ENCODE results near the gene EXOC2. TPM values are rescaled to one million over a fixed set of nuclear protein-coding genes. Genes with fewer than 3 reads are reported as not detected.

Gene EXOC2
- polyA plus RNA-seq, 1 donor (not counting 4 experiments of a cell fraction or from before 2014, with no cell fraction given), result 28.4 TPM

DNA sequence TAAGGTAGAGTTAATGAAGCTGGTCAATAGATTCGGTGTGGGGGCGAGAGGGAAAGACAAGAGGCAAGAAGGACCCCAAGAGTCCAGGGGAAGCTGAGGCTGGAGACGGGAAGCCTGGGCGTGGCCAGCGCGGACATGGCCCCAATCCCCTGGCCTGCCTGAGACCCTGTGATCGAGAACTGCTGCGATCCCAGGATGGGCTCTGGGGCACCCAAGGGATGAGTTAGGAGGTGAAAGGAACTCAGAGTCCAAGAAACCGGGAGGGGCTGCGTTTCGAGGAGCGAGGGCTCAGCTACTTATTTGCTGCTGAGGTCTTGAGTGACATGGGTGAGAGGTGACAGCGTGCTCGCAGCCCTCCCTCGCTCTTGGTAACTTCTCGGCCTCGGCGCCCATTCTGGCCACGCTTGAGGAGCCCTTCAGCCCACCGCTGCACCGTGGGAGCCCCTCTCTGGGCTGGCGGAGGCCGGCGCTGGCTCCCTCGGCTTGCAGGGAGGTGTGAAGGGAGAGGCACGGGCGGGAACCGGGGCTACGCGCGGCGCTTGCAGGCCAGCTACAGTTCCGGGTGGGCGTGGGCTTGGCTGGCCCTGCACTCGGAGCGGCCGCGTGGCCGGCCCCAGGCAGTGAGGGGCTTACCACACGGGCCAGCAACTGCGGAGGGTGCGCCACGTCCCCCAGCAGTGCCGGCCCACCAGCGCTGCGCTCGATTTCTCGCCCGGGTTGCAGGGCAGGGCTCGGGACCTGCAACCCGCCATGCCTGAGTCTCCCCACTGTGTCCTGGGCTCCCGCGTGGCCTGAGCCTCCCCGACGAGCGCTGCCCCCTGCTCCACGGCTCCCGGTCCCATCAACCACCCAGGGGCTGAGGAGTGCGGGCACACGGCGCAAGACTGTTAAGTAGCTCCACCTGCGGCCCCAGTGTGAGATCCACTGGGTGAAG, 243.2 kb downstream of the EXOC2 start:
- Histone ChIP-seq H3K9ac (ENCODE audit: control insufficient read depth, extremely low read depth, insufficient read depth, low read length) (no peak overlapping the region), H3K36me3 (ENCODE audit: control insufficient read depth in 2 of 2, extremely low read depth in 1 of 2, insufficient read depth in 2 of 2, low read length in 2 of 2) (no peaks in the 10 kb centered on the region), H3K27me3 (ENCODE audit: control insufficient read depth, extremely low read depth, insufficient read depth, low read length) (no peaks in the 10 kb centered on the region), H3K9me1 (ENCODE audit: control insufficient read depth, extremely low read depth, insufficient read depth, low read length) (no peaks in the 10 kb centered on the region), H3K9me3 (ENCODE audit: control insufficient read depth, low read depth, low read length) (no peaks in the 10 kb centered on the region), H3K4me1 (ENCODE audit: control insufficient read depth, extremely low read depth, insufficient read depth, low read length) (no peaks in the 10 kb centered on the region), H3K4me2 (ENCODE audit: control insufficient read depth, extremely low read depth, insufficient read depth, low read depth, low read length) (no peak overlapping the region), H2AFZ (ENCODE audit: control insufficient read depth, low read length) (no peak overlapping the region), H3K4me3 (ENCODE audit: control insufficient read depth in 2 of 3, extremely low read depth in 1 of 3, insufficient read depth in 2 of 3, low read depth in 1 of 3, low read length in 3 of 3) (no peak overlapping the region), H3K79me2 (ENCODE audit: control insufficient read depth, insufficient read depth, low read length) (no peaks in the 10 kb centered on the region), H4K20me1 (ENCODE audit: control insufficient read depth, extremely low read depth, insufficient read depth, low read length) (no peaks in the 10 kb centered on the region), H3K27ac (ENCODE audit: control insufficient read depth, insufficient read depth, low read length) (no peak overlapping the region)
- dilution Hi-C loops (cut with MboI; ENCODE audit: extremely low pct_ligation_motif_present, low sequenced_read_pairs), result no loop called here
- no peak for FAIRE-seq
- no peak for DNase-seq (ENCODE audit: low read depth, low spot score)
- no peak for TF ChIP-seq CTCF (optimal IDR thresholded peaks at IDR 0.05 in 1 of 3, IDR thresholded peaks at IDR 0.05 in 1 of 3, conservative IDR thresholded peaks at IDR 0.05 in 1 of 3; ENCODE audit: extremely low read depth in 1 of 3, insufficient read depth in 2 of 3, low read length in 3 of 3)
- TF ChIP-seq EZH2 (IDR thresholded peaks at IDR 0.05; ENCODE audit: low read length), result no peak

GRCh38 chr6:449057-449430, 243.9 kb downstream of the EXOC2 start:
- no peak overlapping the region for H3K4me2 ChIP-seq (ENCODE audit: control insufficient read depth, extremely low read depth, insufficient read depth, low read depth, low read length)
- no peaks in the 10 kb centered on the region for H4K20me1 ChIP-seq (ENCODE audit: control insufficient read depth, extremely low read depth, insufficient read depth, low read length)
- no peak for FAIRE-seq
- no peak for TF ChIP-seq EZH2 (IDR thresholded peaks at IDR 0.05; ENCODE audit: low read length)
- no peak for TF ChIP-seq CTCF (optimal IDR thresholded peaks at IDR 0.05 in 1 of 3, IDR thresholded peaks at IDR 0.05 in 1 of 3, conservative IDR thresholded peaks at IDR 0.05 in 1 of 3; ENCODE audit: extremely low read depth in 1 of 3, insufficient read depth in 2 of 3, low read length in 3 of 3)
- no peaks in the 10 kb centered on the region for H3K27me3 ChIP-seq (ENCODE audit: control insufficient read depth, extremely low read depth, insufficient read depth, low read length)
- H3K9me3 ChIP-seq (ENCODE audit: control insufficient read depth, low read depth, low read length), result no peaks in the 10 kb centered on the region
- no peaks in the 10 kb centered on the region for H3K9me1 ChIP-seq (ENCODE audit: control insufficient read depth, extremely low read depth, insufficient read depth, low read length)
- no peaks in the 10 kb centered on the region for H3K79me2 ChIP-seq (ENCODE audit: control insufficient read depth, insufficient read depth, low read length)
- no peak overlapping the region for H2AFZ ChIP-seq (ENCODE audit: control insufficient read depth, low read length)
- dilution Hi-C loops (cut with MboI; ENCODE audit: extremely low pct_ligation_motif_present, low sequenced_read_pairs), result no loop called here
- H3K4me1 ChIP-seq (ENCODE audit: control insufficient read depth, extremely low read depth, insufficient read depth, low read length), result no peaks in the 10 kb centered on the region
- no peak for DNase-seq (ENCODE audit: low read depth, low spot score)
- no peak overlapping the region for H3K4me3 ChIP-seq (ENCODE audit: control insufficient read depth in 2 of 3, extremely low read depth in 1 of 3, insufficient read depth in 2 of 3, low read depth in 1 of 3, low read length in 3 of 3)
- H3K9ac ChIP-seq (ENCODE audit: control insufficient read depth, extremely low read depth, insufficient read depth, low read length), result no peak overlapping the region
- H3K36me3 ChIP-seq (ENCODE audit: control insufficient read depth in 2 of 2, extremely low read depth in 1 of 2, insufficient read depth in 2 of 2, low read length in 2 of 2), result no peaks in the 10 kb centered on the region
- no peak overlapping the region for H3K27ac ChIP-seq (ENCODE audit: control insufficient read depth, insufficient read depth, low read length)

Data from keratinocyte (primary cell).